Thyroid gland (tissue), 4 donors: ENCODE data around the gene NLRX1. TPM values are rescaled to one million over a fixed set of nuclear protein-coding genes. Genes with fewer than 3 reads are reported as not detected.
A peak's percentile ranks its signal among the peaks of the same experiment; 100 is the strongest.

Experiments
- DNase-seq, 2 donors: peaks; one replicate each; pipeline ENCODE4 v3.0.0-alpha.2; 2019
- H3K27ac ChIP-seq, 3 donors: fragments of 200-600 bp; sonication (generic); 1 replicate in 2 of 3; 2 replicates in 1 of 3; pipeline ENCODE4 v1.5.1; 2016 to 2019; ENCODE audit warnings: mild to moderate bottlenecking in 1 of 3, moderate library complexity in 1 of 3
- H3K27me3 ChIP-seq: fragments of 200-600 bp; sonication (generic); one replicate; pipeline ENCODE4 v1.5.1; 2019
- H3K36me3 ChIP-seq, 2 donors: fragments of 200-600 bp; sonication (generic); one replicate each; pipeline ENCODE4 v1.5.1; 2016 to 2019
- H3K4me1 ChIP-seq, 2 donors: fragments of 200-600 bp; sonication (generic); one replicate each; pipeline ENCODE4 v1.5.1; 2017 to 2019
- H3K4me3 ChIP-seq, 3 donors: fragments of 200-600 bp; sonication (generic); replicated peaks in 1 of 3; 1 replicate in 2 of 3; 2 replicates in 1 of 3; pipeline ENCODE4 v1.5.1; 2016; ENCODE audit warnings: mild to moderate bottlenecking in 1 of 3
- H3K9me3 ChIP-seq: fragments of 200-600 bp; sonication (generic); one replicate; pipeline ENCODE4 v1.5.1; 2017
- CTCF ChIP-seq, 6 experiments: fragments of 200-600 bp in 3 of 6; fragments of 450-650 bp in 3 of 6; sonication (generic) in 3 of 6; IDR thresholded peaks; one replicate each; pipeline ENCODE4 v1.5.1; 2016 to 2019; ENCODE audit warnings: antibody characterized with exemption in 6 of 6, mild to moderate bottlenecking in 2 of 6, inconsistent platforms in 1 of 6, moderate library complexity in 1 of 6
- POLR2A ChIP-seq, 2 donors: fragments of 450-650 bp; IDR thresholded peaks; one replicate each; pipeline ENCODE4 v1.6.1; 2017; ENCODE audit warnings: antibody characterized with exemption in 2 of 2, mild to moderate bottlenecking in 2 of 2, moderate library complexity in 1 of 2
- WGBS, 2 donors: methylation state at CpG; one replicate each; pipeline ENCODE4 v1.1.5; 2017; 5-methylcytosine and 5-hydroxymethylcytosine counted together
- intact Hi-C: fragments of 100-400 bp; cut with DNase I; formaldehyde crosslinking; loops from one replicate; pipeline ENCODE4 v1.15.1; 2023
- total RNA-seq, 4 donors: library from RNA; depleted of rRNA; stranded (reverse); fragments of >200 nt; gene quantifications; one replicate each; pipeline ENCODE4 v1.2.3, GENCODE V29; 2016

The NLRX1 gene
- total RNA-seq, 4 donors from 2014 or later = 13.3 to 33.1 (median 19.5) TPM

DNA sequence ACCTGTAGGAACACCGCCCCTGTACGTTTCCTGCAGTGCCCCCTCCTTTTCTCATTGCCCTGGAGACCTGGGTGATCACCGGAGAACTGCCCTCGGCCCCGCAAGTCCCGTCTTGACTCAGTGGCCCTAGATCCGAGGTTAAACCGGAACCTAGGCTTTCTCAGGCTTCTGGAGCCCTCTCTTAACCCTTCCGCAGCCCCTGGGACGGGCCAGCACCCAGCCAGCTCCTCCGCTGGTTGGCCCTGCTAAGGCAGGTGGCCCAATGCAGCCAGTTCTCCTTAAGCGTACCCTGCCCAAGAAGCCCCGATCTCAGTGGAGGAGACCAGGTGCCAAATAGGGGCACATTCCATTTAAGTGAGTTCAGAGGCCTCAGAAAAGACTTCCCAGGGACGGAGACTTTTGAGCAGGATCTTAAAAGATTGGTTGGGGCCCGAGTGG is 776 bp downstream of the NLRX1 start:
- Histone ChIP-seq H3K4me1 (peaks cover 32 to 41% of the 10 kb centered on the region in 2 donors), H3K27me3 (no peaks in the 10 kb centered on the region), H3K27ac (peak overlapping the region; percentile 86 to 98 (median 88)), H3K4me3 (peak overlapping the region; percentile 61 to 80 (median 79)), H3K36me3 (peaks cover 0 to 3% of the 10 kb centered on the region in 2 donors), H3K9me3 (no peaks in the 10 kb centered on the region)
- peak; percentile 47 to 51 for DNase-seq
- intact Hi-C loops = no loop called here
- 14 to 22% methylated on average over 13 to 15 of the region's 15 CpGs for WGBS, 2 donors
- TF ChIP-seq CTCF (IDR thresholded peaks at IDR 0.05) (no peak), POLR2A (IDR thresholded peaks at IDR 0.05) (peak in 1 of 2 donors; percentile 28)

- WGBS, 2 donors = 94 to 100% methylated on average over 2 of the region's 2 CpGs
- peaks cover 0 to 8% of the 10 kb centered on the region in 2 donors for H3K36me3 ChIP-seq
- TF ChIP-seq CTCF (IDR thresholded peaks at IDR 0.05) (no peak), POLR2A (IDR thresholded peaks at IDR 0.05) (no peak)
- H3K27ac ChIP-seq = no peak overlapping the region
- H3K4me3 ChIP-seq = no peak overlapping the region
- no peaks in the 10 kb centered on the region for H3K9me3 ChIP-seq
- intact Hi-C loops = no loop called here
- no peaks in the 10 kb centered on the region for H3K27me3 ChIP-seq
- no peak for DNase-seq
- peaks cover 9 to 15% of the 10 kb centered on the region in 2 donors for H3K4me1 ChIP-seq
Measured at GRCh38 chr11:119172513-119172912, 4.0 kb downstream of the NLRX1 start.

DNA sequence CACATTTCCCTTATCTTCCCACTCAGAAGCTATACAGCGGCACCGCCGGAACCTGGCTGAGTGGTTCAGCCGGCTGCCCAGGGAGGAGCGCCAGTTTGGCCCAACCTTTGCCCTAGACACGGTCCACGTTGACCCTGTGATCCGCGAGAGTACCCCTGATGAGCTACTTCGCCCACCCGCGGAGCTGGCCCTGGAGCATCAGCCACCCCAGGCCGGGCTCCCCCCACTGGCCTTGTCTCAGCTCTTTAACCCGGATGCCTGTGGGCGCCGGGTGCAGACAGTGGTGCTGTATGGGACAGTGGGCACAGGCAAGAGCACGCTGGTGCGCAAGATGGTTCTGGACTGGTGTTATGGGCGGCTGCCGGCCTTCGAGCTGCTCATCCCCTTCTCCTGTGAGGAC is 4.9 kb downstream of the NLRX1 start:
- H3K27ac ChIP-seq = no peak overlapping the region
- no peaks in the 10 kb centered on the region for H3K27me3 ChIP-seq
- peaks cover 5 to 10% of the 10 kb centered on the region in 2 donors for H3K36me3 ChIP-seq
- no peak overlapping the region for H3K4me3 ChIP-seq
- TF ChIP-seq POLR2A (IDR thresholded peaks at IDR 0.05) (no peak), CTCF (IDR thresholded peaks at IDR 0.05) (no peak)
- intact Hi-C loops = no loop called here
- H3K9me3 ChIP-seq = no peaks in the 10 kb centered on the region
- no peak for DNase-seq
- WGBS, 2 donors = 96 to 97% methylated on average over 17 to 18 of the region's 21 CpGs
- peaks cover 0 to 5% of the 10 kb centered on the region in 2 donors for H3K4me1 ChIP-seq

GRCh38 chr11:119175493-119176077 is 7.1 kb downstream of the NLRX1 start:
- H3K4me3 ChIP-seq = no peak overlapping the region
- no peaks in the 10 kb centered on the region for H3K4me1 ChIP-seq
- no peak overlapping the region for H3K27ac ChIP-seq
- peaks cover 5 to 16% of the 10 kb centered on the region in 2 donors for H3K36me3 ChIP-seq
- no peaks in the 10 kb centered on the region for H3K9me3 ChIP-seq
- intact Hi-C loops = no loop called here
- no peaks in the 10 kb centered on the region for H3K27me3 ChIP-seq
- WGBS, 2 donors = 81 to 84% methylated on average over 6 of the region's 6 CpGs
- TF ChIP-seq POLR2A (IDR thresholded peaks at IDR 0.05) = no peak
- TF ChIP-seq CTCF (IDR thresholded peaks at IDR 0.05) = no peak
- DNase-seq = no peak

GRCh38 chr11:119178166-119178680 is 9.7 kb downstream of the NLRX1 start:
- Histone ChIP-seq H3K4me1 (no peaks in the 10 kb centered on the region), H3K27me3 (no peaks in the 10 kb centered on the region), H3K9me3 (no peaks in the 10 kb centered on the region), H3K27ac (no peak overlapping the region), H3K4me3 (no peak overlapping the region), H3K36me3 (peaks cover 5 to 16% of the 10 kb centered on the region in 2 donors)
- intact Hi-C loops = no loop called here
- TF ChIP-seq CTCF (IDR thresholded peaks at IDR 0.05) (no peak), POLR2A (IDR thresholded peaks at IDR 0.05) (no peak)
- DNase-seq = no peak
- 58 to 70% methylated on average over 4 of the region's 4 CpGs for WGBS, 2 donors
